Mesenteric fat pad (tissue), 1 donor: ENCODE results near the gene LHX4. TPM values are rescaled to one million over a fixed set of nuclear protein-coding genes. Genes with fewer than 3 reads are reported as not detected.

ENCODE experiments used
- DNase-seq: peaks from one replicate; pipeline ENCODE4 v3.0.0-alpha.2; 2020; ENCODE audit warnings: low spot score
- total RNA-seq: library from RNA; stranded (reverse); fragmentation: NEBNext Ultra II Directional; extraction: Animal tissue kit (Norgen Biotek cat#: 25700); gene quantifications from one replicate; pipeline ENCODE4 v1.2.1, GENCODE V29; 2021
- donor health status: DM: yes; HTN: yes; CAD: no.

LHX4 gene
- total RNA-seq, 1 donor from 2014 or later = 0.06 TPM

DNA sequence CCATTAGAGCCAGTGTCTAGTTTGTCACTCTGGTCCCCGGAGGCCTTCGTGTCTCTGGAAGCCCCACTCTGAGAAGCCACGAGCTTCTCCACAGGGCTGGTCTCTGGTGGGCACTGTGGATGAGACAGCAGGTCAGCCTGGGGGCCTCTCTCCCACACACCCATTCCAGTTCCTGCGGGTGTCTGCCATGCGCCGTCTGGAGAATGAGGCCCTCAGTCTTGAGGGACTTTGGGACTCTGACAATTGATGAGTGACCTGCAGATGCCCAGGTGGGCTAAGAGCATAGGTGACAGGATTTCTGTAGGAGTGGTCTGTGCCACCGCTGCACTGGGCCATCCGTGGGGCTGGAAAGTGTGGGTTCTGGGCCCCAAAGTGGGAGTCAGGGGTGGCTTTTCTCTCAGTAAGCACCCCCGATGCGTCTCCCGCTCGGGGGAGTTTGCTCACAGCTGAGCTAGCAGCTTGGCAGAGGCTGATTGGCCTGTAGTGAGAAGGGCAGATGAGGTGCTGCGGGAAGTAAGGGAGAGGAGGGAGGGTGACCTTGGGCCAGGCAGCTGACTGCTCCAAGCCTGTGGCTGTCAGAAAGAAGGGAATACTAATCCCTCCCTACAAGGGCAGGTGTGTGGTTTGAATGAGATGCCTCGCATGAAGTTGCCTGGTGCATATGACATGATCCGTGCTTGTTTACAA is 26.4 kb downstream of the LHX4 start:
- DNase-seq = no peak

DNA sequence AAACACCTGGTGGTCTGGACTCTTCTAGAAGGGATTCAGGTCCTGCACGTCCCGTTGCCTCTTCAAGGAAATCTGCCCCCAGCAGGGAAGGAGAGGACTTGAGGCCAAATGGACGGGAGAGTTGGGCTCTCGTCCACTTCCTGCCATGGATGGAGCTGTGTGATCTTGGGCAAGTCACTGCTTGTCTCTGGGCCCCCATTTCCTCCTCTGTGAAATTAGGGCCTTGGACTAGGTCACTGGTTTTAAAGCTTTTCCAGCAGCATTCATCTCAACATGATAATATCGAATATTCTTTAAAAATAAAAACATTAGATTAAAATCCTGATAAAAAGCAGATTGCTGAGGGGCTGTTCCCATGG is 26.9 kb downstream of the LHX4 start:
- DNase-seq = no peak

DNA sequence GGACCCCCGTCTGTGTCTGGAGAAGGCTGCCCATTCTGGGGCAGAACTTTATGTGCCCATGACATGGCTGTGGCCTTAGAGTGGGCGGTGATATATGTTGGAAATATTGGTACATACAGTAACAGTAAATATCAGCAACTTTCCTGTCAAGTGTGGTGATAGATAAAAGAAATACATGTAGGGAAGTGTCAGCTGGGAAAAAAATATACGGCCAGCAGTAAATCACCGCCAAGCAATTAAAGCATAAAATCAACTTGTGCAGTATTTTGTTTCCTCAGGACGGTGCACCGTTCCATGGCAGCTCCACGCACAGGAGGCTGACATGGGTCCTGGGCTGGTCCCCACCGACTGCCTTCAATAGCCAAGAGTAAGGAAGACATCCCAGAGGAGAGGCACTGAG is 27.4 kb downstream of the LHX4 start:
- no peak for DNase-seq

DNA sequence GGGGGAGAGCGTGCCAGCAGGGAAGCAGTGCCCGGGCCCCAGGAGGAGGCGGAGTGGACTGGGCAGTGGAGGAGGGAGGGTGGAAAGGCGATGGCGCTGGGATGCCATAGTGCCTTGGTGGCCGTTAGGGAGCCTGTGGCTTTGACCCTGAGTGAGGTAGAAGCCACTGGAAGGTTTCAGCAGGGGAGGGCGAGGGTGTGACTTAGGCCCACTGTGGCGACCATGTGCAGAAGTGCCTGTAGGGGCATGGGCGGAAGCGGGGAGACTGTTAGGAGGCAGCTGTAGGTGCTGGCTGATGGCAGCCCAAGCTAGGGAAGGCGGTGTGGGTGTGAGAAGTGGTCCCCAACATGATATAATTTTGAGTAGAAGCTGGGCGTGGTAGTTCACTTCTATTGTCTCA is 28.2 kb downstream of the LHX4 start:
- no peak for DNase-seq

DNA sequence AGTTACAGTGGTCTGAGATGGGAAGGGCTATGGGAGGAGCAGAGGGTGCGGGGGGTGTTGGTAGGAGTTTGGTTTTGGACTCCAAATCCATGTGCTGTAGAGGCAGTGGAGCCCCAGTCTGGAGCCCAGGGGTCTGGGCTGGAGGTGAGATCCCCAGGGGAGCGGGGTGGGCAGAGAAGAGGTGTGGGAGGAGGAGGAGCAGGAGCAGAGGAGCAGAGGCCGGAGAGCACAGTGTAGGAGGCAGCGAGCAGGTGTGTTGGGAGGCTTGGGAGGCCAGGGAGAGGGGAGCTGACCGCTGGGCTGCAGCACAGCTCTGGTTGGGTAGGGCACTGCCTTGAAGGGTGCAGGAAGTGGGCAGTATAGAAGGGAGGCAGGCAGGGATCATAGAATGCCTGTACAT is 28.9 kb downstream of the LHX4 start:
- no peak for DNase-seq

DNA sequence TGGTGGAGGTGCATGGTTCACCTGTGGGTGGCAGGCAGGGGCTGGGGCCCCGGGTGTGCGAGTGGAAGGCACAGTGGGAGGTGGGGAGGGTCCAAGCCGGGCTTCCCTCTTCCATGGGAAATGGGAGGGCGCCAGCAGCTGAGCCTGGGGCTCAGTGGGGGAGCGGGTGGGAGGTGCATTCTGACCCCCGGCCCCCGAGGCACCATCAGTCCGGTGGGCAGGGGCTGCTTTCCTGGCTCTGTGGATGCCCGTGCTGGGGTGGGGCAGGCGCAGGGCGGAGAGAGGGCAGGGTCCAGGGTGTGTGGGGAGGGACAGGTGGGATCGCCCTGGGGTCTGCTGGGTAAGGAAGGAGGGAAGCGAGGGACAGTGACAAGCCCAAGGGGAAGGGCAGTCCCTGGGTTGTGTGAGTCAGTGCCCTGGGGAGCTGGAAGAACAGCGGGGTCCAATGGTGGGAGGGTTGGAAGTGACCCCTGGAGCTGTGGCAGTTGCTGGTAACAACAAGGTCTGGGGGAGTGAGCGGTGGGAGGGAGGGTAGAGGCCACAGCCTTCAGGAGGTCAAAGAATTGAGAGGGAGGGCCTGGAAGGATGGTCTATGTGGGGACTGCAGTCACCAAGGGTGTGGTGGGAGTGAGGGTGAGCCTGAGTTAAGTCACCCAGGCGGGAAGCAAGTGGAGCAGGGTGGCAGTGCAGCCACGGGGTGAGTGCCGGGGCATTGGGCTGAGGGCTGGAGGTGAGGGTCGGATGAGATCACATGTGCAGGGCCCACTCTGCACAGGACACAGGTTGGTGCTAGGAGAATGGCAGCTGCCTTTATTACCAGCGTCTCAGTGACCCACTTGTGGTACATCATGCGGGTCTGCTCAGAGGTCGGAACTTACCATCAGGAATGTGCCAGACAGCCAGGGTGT is 29.6 kb downstream of the LHX4 start:
- DNase-seq = no peak

DNA sequence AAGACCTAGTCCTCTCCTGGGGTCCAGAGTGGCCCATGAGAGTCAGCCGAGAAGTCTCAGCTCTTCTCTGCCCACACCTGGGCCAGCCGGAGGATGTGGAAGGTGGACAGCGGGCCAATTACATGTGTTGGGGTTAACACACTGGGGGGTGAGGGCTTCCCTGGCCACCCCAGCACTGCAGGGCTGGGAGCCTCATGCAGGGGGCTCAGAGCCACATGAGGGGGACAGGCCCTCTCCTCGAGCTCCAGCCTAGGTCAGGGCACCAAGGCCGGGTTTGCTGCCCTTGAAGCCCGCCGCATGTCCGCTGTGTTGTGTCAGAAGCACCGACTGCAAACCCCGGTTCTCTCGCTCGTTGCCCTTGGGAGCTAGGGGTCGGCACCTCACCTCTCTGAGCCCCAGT is 30.5 kb downstream of the LHX4 start:
- DNase-seq = no peak

DNA sequence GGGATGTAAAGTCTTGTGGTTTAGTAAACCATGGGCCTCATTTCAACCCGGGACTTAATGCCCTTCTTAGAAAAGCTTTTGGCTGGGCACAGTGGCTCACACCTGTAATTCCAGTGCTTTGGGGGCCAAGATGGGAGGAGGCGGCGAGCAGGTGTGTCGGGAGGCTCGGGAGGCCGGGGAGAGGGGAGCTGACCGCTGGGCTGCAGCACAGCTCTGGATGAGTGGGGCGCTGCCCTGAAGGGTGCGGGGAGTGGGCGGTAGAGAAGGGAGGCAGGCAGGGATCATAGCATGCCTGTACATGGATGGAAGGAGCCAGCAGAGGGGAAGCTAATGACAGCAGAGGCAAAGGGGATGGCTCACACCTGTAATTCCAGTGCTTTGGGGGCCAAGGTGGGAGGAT is 31.0 kb downstream of the LHX4 start:
- DNase-seq = no peak

DNA sequence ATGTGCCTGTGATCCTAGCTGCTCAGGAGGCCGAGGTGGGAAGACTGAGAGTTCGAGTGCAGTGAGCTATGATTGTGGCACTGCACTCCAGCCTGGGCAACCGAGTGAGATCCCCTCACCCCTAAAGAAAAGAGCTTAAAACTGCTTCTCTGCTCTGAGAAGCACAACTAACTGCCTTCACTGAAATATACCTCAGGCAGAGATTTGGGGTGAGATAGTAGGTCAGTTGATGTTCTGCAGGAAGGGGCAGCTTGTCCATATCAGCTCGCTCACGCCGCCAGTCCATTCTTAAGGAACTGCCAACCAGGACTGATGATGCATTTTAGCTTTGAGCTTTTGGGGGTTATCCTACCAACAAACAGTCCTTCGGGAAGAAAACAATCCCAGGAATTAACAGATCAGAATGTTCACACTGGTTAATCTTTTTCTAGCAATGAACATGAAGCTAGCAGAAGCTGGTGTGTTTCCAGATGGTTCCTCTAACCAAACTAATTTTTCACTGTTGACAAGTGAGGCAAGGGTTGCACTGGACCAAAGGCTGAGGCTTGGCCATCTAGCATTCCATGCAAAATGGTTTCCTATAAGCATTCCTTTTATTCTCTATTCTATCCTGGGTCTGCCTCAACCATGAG is 31.6 kb downstream of the LHX4 start:
- no peak for DNase-seq

DNA sequence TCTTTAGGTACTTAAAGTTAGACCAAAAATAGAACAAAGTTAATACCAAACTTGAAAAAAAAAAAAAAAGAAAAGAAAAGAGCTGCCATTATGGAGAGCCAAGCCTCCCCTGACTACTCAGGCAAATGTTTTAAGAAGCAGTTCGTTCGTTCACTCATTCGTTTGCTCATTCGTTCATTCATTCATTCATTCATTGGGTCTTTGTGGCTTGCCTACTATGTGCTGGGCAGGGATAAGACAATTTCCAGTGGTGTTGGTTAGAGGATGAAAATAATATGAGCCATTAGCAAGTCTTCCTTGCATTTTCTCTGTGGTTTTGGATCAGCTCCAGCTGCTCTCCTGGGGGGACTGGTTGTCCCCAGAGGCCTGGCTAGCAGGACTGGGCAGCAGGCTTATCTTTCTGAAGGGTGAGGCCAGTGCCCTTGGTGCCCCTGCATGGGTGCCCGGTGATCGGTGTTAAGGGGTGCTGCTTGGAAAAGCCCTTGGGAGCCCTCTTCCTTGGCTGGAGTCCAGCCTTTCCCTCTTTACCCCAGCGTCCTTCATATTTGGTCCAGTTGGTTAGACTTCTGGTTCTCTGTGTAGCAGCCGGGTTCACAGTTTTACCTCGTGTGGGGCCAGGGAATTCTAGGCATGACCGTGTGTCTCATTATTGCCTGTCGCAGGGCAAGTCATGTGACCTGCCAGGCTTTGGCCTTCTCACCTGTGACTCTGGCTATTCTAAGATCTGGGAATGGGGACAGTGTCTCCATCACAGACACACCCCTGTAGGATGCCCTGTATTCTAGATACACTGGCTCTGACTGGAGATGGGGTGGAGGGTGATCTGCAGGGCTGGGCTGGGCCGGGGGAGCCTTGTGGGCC is 32.8 kb downstream of the LHX4 start:
- no peak for DNase-seq

DNA sequence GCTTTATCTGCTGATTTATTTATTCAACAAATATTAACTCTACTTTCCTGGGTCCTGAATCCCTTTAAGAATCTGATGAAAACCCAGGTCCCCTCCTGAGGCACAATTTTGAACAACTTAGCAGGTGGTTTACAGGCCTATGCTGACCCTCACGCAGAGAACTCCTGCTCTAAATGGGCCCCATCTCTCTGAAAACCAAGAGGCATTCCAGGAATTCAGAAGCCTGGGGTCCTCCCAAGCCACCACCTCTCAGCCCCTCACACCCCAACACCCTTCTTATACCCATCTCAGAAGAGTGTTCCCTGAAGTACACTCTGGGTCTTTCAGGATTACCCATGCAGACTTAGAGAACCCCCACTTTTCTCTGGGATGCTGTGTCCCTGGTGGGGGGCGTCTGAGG is 34.5 kb downstream of the LHX4 start:
- no peak for DNase-seq

DNA sequence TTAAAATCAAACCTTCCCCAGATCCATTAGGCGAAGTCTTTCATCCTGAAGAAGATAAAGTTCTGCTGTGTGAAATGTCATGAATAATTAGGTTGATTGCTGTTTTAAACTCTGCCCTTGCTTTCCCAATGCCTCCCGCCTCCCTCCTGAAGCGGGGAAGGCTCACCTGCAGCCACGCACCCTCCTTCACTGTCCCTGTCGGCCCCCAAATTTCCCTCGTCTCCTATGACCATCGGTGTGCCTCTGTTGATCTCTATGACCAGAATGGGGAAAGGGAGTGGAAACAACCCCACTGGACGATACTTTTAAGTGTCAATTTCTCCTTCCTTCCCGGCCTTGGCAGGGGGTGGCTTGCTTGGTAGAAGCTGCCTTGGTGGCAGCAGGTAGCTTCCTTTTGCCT is 35.1 kb downstream of the LHX4 start:
- no peak for DNase-seq

DNA sequence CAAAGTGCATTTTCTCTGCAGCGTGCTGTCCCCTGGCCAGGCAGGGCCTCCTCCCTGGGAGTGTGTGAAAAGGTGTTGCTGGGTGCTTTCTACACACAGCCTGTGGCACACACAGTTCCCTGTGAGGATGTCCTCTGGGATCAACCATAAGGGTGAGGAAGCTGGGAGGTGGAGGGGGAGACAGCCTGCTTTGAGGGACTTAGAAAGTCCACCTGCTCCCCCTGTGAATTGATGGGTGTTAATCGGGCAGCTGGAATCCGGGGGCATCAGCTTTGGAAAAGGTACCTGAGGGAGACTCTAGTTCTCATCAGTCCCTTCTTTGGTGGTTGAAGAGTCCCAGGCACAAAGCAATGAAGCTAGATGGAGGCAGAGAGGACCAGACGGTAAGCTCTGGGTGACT is 35.8 kb downstream of the LHX4 start:
- no peak for DNase-seq

DNA sequence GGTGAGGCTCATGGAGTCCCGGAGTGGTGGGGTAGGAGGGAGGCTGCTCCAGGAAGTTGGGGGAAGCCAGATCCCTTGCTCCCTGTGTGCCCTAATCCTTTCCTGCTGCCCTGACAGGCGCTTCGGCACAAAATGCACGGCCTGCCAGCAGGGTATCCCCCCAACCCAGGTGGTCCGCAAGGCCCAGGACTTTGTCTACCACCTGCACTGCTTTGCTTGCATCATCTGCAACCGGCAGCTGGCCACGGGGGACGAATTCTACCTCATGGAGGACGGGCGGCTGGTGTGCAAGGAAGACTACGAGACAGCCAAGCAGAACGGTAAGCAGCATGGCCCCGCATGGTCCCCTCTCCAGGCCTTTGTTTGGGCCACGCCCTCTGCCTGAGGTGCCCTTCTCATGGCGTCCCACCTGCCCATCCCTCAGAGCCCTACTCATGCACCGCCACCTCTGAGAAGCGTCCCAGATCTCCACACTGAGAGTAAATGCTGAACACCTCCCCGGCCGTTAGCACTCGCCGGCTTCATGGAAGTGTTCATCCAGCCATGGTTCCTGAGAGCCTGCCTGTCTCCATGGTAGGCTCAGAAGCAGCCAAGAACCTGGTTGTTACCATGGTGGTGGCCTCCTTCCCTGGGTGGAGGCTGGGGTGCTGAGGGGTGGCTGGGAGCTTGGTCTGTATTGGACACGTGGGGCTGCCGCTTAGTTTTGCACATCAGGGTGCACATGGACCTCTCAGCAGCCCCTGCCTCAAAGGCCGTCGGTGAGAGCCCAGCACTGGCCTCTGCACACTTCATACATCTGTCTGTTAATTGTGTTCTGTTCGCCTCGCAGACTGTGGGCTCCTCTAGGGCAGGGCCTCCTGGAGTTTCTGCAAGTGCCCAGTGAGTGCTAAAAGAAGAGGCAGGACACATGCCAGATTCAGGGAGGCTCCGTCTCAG is 36.5 kb downstream of the LHX4 start:
- DNase-seq = no peak

DNA sequence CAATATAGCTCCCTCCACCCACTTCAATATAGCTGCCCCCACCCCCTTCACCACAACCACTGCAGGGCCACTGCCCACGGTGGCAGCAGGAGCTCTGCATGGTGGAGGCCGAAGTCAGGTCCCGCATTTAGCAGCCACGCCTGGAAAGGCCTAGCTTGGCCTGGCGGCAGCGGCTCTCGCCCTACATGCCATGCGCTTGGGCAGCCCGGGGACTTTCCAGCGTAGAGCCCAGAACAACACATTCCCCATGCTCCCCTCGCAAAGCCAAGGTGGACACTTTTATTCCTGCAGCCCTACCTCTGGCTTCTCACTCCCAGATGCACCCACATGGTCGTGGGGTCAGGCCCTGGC is 37.1 kb downstream of the LHX4 start:
- DNase-seq = no peak

DNA sequence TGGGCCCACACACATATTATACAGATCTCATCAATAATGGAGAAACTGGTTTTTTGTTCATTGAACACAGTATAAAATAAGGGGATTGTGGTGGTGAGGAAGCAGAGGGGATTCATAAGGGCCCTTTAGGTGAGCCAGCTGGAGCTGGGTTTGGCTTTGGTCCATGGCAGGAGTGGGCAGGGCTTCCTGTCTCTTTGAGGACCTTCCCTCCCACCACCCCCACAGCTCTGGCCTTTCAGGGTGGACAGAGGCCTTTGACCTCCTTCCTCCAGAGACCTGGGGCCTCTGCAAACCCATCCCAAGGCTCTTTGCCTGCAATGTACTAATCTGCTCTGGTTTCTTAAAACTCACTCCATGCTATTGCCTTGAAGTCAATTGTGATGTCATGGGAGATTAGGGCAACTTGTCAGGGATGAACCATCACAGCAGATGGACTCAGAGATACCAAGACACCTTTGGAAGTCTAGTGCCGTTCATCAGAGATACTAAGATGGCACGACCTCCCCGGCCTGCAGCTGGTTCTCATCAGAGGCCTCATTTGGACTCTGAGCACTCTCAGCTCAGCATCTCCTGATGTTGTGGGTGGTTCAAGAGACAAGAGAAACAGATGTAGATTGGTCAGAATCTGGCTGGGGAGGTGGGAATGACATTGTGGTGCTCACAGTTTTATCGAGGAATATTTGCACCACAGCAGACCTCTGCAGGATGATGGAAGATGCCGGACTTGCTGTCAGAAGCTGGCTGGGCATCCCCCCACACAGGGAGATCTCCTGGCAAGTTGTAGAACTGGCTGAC is 37.9 kb downstream of the LHX4 start:
- no peak for DNase-seq

DNA sequence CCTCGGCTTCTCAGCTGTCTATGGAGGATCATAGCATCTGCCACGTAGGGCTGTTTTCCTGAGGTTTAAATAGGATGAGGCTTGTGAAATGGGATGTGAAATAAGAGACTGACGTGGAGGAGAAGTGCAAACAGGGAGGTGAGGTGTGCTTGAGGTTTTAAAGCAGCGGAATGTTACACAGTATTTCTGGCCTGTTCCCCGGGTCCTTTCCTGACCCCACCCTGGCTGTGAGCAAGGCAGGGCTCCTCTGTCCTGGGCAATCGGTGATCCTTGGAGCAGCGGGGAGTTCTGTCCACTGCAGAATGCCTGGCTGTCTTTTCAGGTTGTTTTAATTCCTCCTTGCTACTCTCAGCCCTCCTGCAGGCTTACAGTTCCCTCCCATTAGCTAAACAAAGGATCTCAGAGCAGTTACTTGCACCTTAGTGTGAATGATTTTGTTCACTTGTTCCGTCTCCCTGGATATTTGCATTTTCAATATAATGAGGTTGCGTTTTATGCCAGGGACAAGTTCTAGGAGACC is 38.6 kb downstream of the LHX4 start:
- no peak for DNase-seq

DNA sequence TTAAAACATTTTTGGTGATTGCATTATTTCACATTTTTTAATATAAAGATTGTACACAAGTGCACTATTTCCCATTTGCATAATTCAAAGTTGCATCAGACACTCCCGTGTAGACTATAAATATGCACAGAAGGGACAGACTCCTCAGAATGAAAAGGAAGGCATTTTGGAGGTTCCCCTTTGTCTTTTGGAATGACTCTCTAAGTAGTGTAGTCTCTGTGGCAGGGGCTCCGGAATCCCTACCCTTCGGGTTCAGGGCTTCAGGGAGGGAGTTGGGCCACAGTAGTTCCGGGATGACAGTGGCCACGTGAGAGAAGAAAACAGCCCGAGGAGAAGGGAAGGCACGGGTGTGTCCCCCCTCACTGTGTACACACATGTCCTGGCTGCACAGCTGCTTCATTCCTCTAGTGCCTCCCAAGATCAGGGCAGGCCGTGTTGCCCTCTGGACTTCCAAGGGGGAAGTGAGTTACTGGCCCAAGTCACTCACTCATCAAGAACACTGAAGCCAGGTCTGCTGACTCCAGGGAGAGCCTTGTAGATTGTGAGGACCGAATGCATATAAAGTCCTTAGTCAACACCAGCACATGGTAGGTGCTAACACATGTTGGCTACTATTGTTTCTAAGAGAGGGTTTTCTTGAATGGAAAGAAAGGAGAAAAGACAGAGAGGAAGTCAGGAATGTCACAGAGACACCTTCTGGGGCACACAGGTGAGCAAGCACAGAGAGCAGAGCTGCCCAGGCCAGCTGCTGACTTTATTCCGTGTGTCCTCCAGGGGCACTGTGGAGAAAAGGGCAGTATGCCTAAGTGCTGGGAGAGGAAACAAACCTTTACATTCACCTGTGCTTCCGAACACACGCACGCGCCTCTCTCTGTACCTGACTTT is 39.8 kb downstream of the LHX4 start:
- no peak for DNase-seq
